ENCODE results near the gene CDH22. TPM values are rescaled to one million over a fixed set of nuclear protein-coding genes. Genes with fewer than 3 reads are reported as not detected.

Gene CDH22
- total and polyA plus RNA-seq, 7 experiments from 2014 or later, result not detected

- peaks cover 0 to 3% (median 0%) of the 10 kb centered on the region in 7 donors for H3K4me1 Mint-ChIP-seq
- DNase-seq, result no peak
- Histone ChIP-seq H3K9me3 (ENCODE audit: control insufficient read depth in 2 of 3, low read length in 3 of 3) (no peaks in the 10 kb centered on the region), H3K4me1 (ENCODE audit: control insufficient read depth in 2 of 2, insufficient read depth in 2 of 2, low read length in 2 of 2) (no peaks in the 10 kb centered on the region), H3K4me3 (ENCODE audit: low read length) (no peak overlapping the region), H3K27ac (ENCODE audit: low read depth, low read length) (no peak overlapping the region), H3K27me3 (ENCODE audit: control insufficient read depth in 2 of 2, insufficient read depth in 2 of 2, low read length in 2 of 2) (no peaks in the 10 kb centered on the region), H3K36me3 (ENCODE audit: control insufficient read depth in 2 of 3, insufficient read depth in 3 of 3, low read length in 3 of 3) (no peaks in the 10 kb centered on the region)
- intact Hi-C loops (cut with micrococcal nuclease), result no loop called here
- no peak for ATAC-seq
- H3K36me3 Mint-ChIP-seq, result no peaks in the 10 kb centered on the region
- ChIA-PET POLR2A (no interaction called here), CTCF (no interaction called here)
- no peaks in the 10 kb centered on the region for H3K9me3 Mint-ChIP-seq
- no peak overlapping the region for H3K4me3 Mint-ChIP-seq
- H3K27me3 Mint-ChIP-seq, result peaks cover 15 to 26% (median 17%) of the 10 kb centered on the region in 5 donors
- H3K27ac Mint-ChIP-seq, result no peak overlapping the region
Measured at GRCh38 chr20:46324379-46324778, 16.1 kb upstream of the CDH22 start.

GRCh38 chr20:46323557-46323956, 15.3 kb upstream of the CDH22 start:
- no peak overlapping the region for H3K4me3 Mint-ChIP-seq
- Histone ChIP-seq H3K9me3 (ENCODE audit: control insufficient read depth in 2 of 3, low read length in 3 of 3) (no peaks in the 10 kb centered on the region), H3K27ac (ENCODE audit: low read depth, low read length) (no peak overlapping the region), H3K4me3 (ENCODE audit: low read length) (no peak overlapping the region), H3K4me1 (ENCODE audit: control insufficient read depth in 2 of 2, insufficient read depth in 2 of 2, low read length in 2 of 2) (no peaks in the 10 kb centered on the region), H3K36me3 (ENCODE audit: control insufficient read depth in 2 of 3, insufficient read depth in 3 of 3, low read length in 3 of 3) (no peaks in the 10 kb centered on the region), H3K27me3 (ENCODE audit: control insufficient read depth in 2 of 2, insufficient read depth in 2 of 2, low read length in 2 of 2) (no peaks in the 10 kb centered on the region)
- intact Hi-C loops (cut with micrococcal nuclease), result no loop called here
- CTCF ChIA-PET, result no interaction called here
- H3K9me3 Mint-ChIP-seq, result no peaks in the 10 kb centered on the region
- ATAC-seq, result no peak
- H3K27me3 Mint-ChIP-seq, result peaks cover 18 to 30% (median 24%) of the 10 kb centered on the region in 5 donors
- POLR2A ChIA-PET, result interaction anchor here (0.9 kb wide), 1 partner anchor 26 kb away, joined by 4 read pairs; no protein-coding TSS in a partner anchor
- no peak overlapping the region for H3K27ac Mint-ChIP-seq
- no peak for DNase-seq
- no peaks in the 10 kb centered on the region for H3K36me3 Mint-ChIP-seq
- peaks cover 0 to 2% (median 0%) of the 10 kb centered on the region in 7 donors for H3K4me1 Mint-ChIP-seq

GRCh38 chr20:46322641-46323040, 14.3 kb upstream of the CDH22 start:
- peaks cover 0 to 2% (median 0%) of the 10 kb centered on the region in 7 donors for H3K4me1 Mint-ChIP-seq
- Histone ChIP-seq H3K4me3 (ENCODE audit: low read length) (no peak overlapping the region), H3K4me1 (ENCODE audit: control insufficient read depth in 2 of 2, insufficient read depth in 2 of 2, low read length in 2 of 2) (no peaks in the 10 kb centered on the region), H3K27ac (ENCODE audit: low read depth, low read length) (no peak overlapping the region), H3K9me3 (ENCODE audit: control insufficient read depth in 2 of 3, low read length in 3 of 3) (no peaks in the 10 kb centered on the region), H3K36me3 (ENCODE audit: control insufficient read depth in 2 of 3, insufficient read depth in 3 of 3, low read length in 3 of 3) (no peaks in the 10 kb centered on the region), H3K27me3 (ENCODE audit: control insufficient read depth in 2 of 2, insufficient read depth in 2 of 2, low read length in 2 of 2) (peaks cover 0 to 2% of the 10 kb centered on the region in 2 donors)
- ChIA-PET POLR2A (interaction anchor here (0.9 kb wide), 1 partner anchor 27 kb away, joined by 4 read pairs; no protein-coding TSS in a partner anchor), CTCF (interaction anchor here (0.6 kb wide), 1 partner anchor 27 kb away, joined by 3 read pairs; no protein-coding TSS in a partner anchor)
- ATAC-seq (no peak), DNase-seq (no peak)
- no peaks in the 10 kb centered on the region for H3K9me3 Mint-ChIP-seq
- H3K36me3 Mint-ChIP-seq, result no peaks in the 10 kb centered on the region
- no peak overlapping the region for H3K27ac Mint-ChIP-seq
- no peak overlapping the region for H3K4me3 Mint-ChIP-seq
- peaks cover 19 to 35% (median 23%) of the 10 kb centered on the region in 5 donors for H3K27me3 Mint-ChIP-seq
- intact Hi-C loops (cut with micrococcal nuclease), result no loop called here

GRCh38 chr20:46317685-46318177, 9.4 kb upstream of the CDH22 start:
- Histone ChIP-seq H3K4me1 (ENCODE audit: control insufficient read depth in 2 of 2, insufficient read depth in 2 of 2, low read length in 2 of 2) (no peaks in the 10 kb centered on the region), H3K27ac (ENCODE audit: low read depth, low read length) (no peak overlapping the region), H3K36me3 (ENCODE audit: control insufficient read depth in 2 of 3, insufficient read depth in 3 of 3, low read length in 3 of 3) (no peaks in the 10 kb centered on the region), H3K9me3 (ENCODE audit: control insufficient read depth in 2 of 3, low read length in 3 of 3) (no peaks in the 10 kb centered on the region), H3K27me3 (ENCODE audit: control insufficient read depth in 2 of 2, insufficient read depth in 2 of 2, low read length in 2 of 2) (peaks cover 0 to 6% of the 10 kb centered on the region in 2 donors), H3K4me3 (ENCODE audit: low read length) (no peak overlapping the region)
- no peak for DNase-seq
- Mint-ChIP-seq H3K36me3 (no peaks in the 10 kb centered on the region), H3K4me3 (no peak overlapping the region), H3K27ac (no peak overlapping the region), H3K4me1 (peaks cover 0 to 4% (median 0%) of the 10 kb centered on the region in 7 donors), H3K9me3 (peaks cover 0 to 2% (median 0%) of the 10 kb centered on the region in 11 donors), H3K27me3 (peaks cover 54 to 83% (median 62%) of the 10 kb centered on the region in 5 donors)
- ChIA-PET POLR2A (no interaction called here), CTCF (interaction anchor here (0.6 kb wide), 1 partner anchor 29 kb away, joined by 4 read pairs; no protein-coding TSS in a partner anchor)
- intact Hi-C loops (cut with micrococcal nuclease), result no loop called here
- ATAC-seq, result no peak

- H3K4me3 Mint-ChIP-seq, result no peak overlapping the region
- Histone ChIP-seq H3K36me3 (ENCODE audit: control insufficient read depth in 2 of 3, insufficient read depth in 3 of 3, low read length in 3 of 3) (no peaks in the 10 kb centered on the region), H3K9me3 (ENCODE audit: control insufficient read depth in 2 of 3, low read length in 3 of 3) (no peaks in the 10 kb centered on the region), H3K4me1 (ENCODE audit: control insufficient read depth in 2 of 2, insufficient read depth in 2 of 2, low read length in 2 of 2) (peaks cover 0 to 4% of the 10 kb centered on the region in 2 donors), H3K4me3 (ENCODE audit: low read length) (no peak overlapping the region), H3K27me3 (ENCODE audit: control insufficient read depth in 2 of 2, insufficient read depth in 2 of 2, low read length in 2 of 2) (peaks cover 0 to 10% of the 10 kb centered on the region in 2 donors), H3K27ac (ENCODE audit: low read depth, low read length) (no peak overlapping the region)
- ATAC-seq (no peak), DNase-seq (no peak)
- peaks cover 0 to 2% (median 0%) of the 10 kb centered on the region in 11 donors for H3K9me3 Mint-ChIP-seq
- H3K36me3 Mint-ChIP-seq, result no peaks in the 10 kb centered on the region
- intact Hi-C loops (cut with micrococcal nuclease), result no loop called here
- no peak overlapping the region for H3K27ac Mint-ChIP-seq
- peaks cover 56 to 81% (median 62%) of the 10 kb centered on the region in 5 donors for H3K27me3 Mint-ChIP-seq
- POLR2A ChIA-PET, result no interaction called here
- CTCF ChIA-PET, result interaction anchor here (0.6 kb wide), 1 partner anchor 11 kb away, joined by 3 read pairs; no protein-coding TSS in a partner anchor
- H3K4me1 Mint-ChIP-seq, result peaks cover 0 to 4% (median 1%) of the 10 kb centered on the region in 7 donors
Measured at GRCh38 chr20:46316984-46317684, 8.8 kb upstream of the CDH22 start.

- peaks cover 74 to 89% (median 78%) of the 10 kb centered on the region in 5 donors for H3K27me3 Mint-ChIP-seq
- Histone ChIP-seq H3K4me1 (ENCODE audit: control insufficient read depth in 2 of 2, insufficient read depth in 2 of 2, low read length in 2 of 2) (peaks cover 0 to 6% of the 10 kb centered on the region in 2 donors), H3K9me3 (ENCODE audit: control insufficient read depth in 2 of 3, low read length in 3 of 3) (no peaks in the 10 kb centered on the region), H3K27ac (ENCODE audit: low read depth, low read length) (no peak overlapping the region), H3K36me3 (ENCODE audit: control insufficient read depth in 2 of 3, insufficient read depth in 3 of 3, low read length in 3 of 3) (no peaks in the 10 kb centered on the region), H3K4me3 (ENCODE audit: low read length) (no peak overlapping the region), H3K27me3 (ENCODE audit: control insufficient read depth in 2 of 2, insufficient read depth in 2 of 2, low read length in 2 of 2) (peaks cover 0 to 10% of the 10 kb centered on the region in 2 donors)
- H3K9me3 Mint-ChIP-seq, result peaks cover 0 to 2% (median 0%) of the 10 kb centered on the region in 11 donors
- peaks cover 0 to 10% (median 9%) of the 10 kb centered on the region in 7 donors for H3K4me1 Mint-ChIP-seq
- POLR2A ChIA-PET, result no interaction called here
- DNase-seq, result no peak
- H3K36me3 Mint-ChIP-seq, result peaks cover 0 to 4% (median 0%) of the 10 kb centered on the region in 5 donors
- ATAC-seq, result no peak
- H3K27ac Mint-ChIP-seq, result no peak overlapping the region
- CTCF ChIA-PET, result no interaction called here
- intact Hi-C loops (cut with micrococcal nuclease), result no loop called here
- no peak overlapping the region for H3K4me3 Mint-ChIP-seq
Measured at GRCh38 chr20:46315311-46315710, 7.0 kb upstream of the CDH22 start.

Data from naive thymus-derived CD4-positive, alpha-beta T cell (primary cell).